Hematopoietic multipotent progenitor cell (in vitro differentiated cells): ENCODE measurements around the gene DOCK7. TPM values are rescaled to one million over a fixed set of nuclear protein-coding genes. Genes with fewer than 3 reads are reported as not detected.
A peak's percentile ranks its signal among the peaks of the same experiment; 100 is the strongest.
"Not testable (repeated sequence)": the region's sequence is repeated elsewhere in the genome, so short reads cannot be mapped to it uniquely, and the experiment has no call there.

Source experiments
- DNase-seq, 3 donors: peaks; one replicate each; pipeline ENCODE4 v3.0.0-alpha.2; 2011 to 2015; ENCODE audit warnings: low read depth in 2 of 3, low spot score in 2 of 3
- total RNA-seq: library from RNA; depleted of rRNA; stranded (reverse); fragments of >200 nt; gene quantifications from one replicate; pipeline ENCODE4 v1.2.3, GENCODE V29; 2012

DOCK7 gene
- total RNA-seq: 15.3 TPM

GRCh38 chr1:62687903-62688686, at the start of gene DOCK7:
DOCK7 (minus strand) TSS chr1:62688386; CDS start chr1:62688264, 122 bp downstream.
- peak; percentile 23 to 60 (median 55) for DNase-seq

GRCh38 chr1:62735491-62736171, 47.4 kb upstream of the DOCK7 start:
- no peak for DNase-seq

- DNase-seq: no peak
Measured at GRCh38 chr1:62732331-62732730, 44.1 kb upstream of the DOCK7 start.

- DNase-seq: no peak
Measured at GRCh38 chr1:62728963-62729362, 40.8 kb upstream of the DOCK7 start.

GRCh38 chr1:62727656-62728407, 39.6 kb upstream of the DOCK7 start:
- DNase-seq: peak in 1 of 3 donors; percentile 51

- DNase-seq: no peak
Measured at GRCh38 chr1:62726011-62726442, 37.8 kb upstream of the DOCK7 start.

GRCh38 chr1:62725255-62725654, 37.1 kb upstream of the DOCK7 start:
- peak in 1 of 3 donors; percentile 22 for DNase-seq

- no peak for DNase-seq
Measured at GRCh38 chr1:62724430-62724829, 36.2 kb upstream of the DOCK7 start.

GRCh38 chr1:62723883-62724282, 35.7 kb upstream of the DOCK7 start:
- DNase-seq: no peak

- DNase-seq: no peak
Measured at GRCh38 chr1:62722796-62723195, 34.6 kb upstream of the DOCK7 start.

- no peak for DNase-seq
Measured at GRCh38 chr1:62720946-62721554, 32.9 kb upstream of the DOCK7 start.

GRCh38 chr1:62718400-62718799, 30.2 kb upstream of the DOCK7 start:
- DNase-seq: not testable (repeated sequence)

- no peak for DNase-seq
Measured at GRCh38 chr1:62717483-62717882, 29.3 kb upstream of the DOCK7 start.

GRCh38 chr1:62716397-62716796, 28.2 kb upstream of the DOCK7 start:
- no peak for DNase-seq

- DNase-seq: no peak
Measured at GRCh38 chr1:62712336-62713243, 24.4 kb upstream of the DOCK7 start.

GRCh38 chr1:62707744-62708120, 19.5 kb upstream of the DOCK7 start:
- DNase-seq: no peak

- DNase-seq: no peak
Measured at GRCh38 chr1:62706985-62707743, 19.0 kb upstream of the DOCK7 start.

GRCh38 chr1:62698161-62698560, 10.0 kb upstream of the DOCK7 start:
- not testable (repeated sequence) for DNase-seq

GRCh38 chr1:62694479-62694878, 6.3 kb upstream of the DOCK7 start:
- not testable (repeated sequence) for DNase-seq
